KG1 (cell line): ENCODE measurements around the gene RBM14.
"Not testable (repeated sequence)": the region's sequence is repeated elsewhere in the genome, so short reads cannot be mapped to it uniquely, and the experiment has no call there.

Experiments used
- DNase-seq: peaks from one replicate; lab custom pipeline; 2025; lab: John Stamatoyannopoulos, UW

The RBM14 gene, protein sequence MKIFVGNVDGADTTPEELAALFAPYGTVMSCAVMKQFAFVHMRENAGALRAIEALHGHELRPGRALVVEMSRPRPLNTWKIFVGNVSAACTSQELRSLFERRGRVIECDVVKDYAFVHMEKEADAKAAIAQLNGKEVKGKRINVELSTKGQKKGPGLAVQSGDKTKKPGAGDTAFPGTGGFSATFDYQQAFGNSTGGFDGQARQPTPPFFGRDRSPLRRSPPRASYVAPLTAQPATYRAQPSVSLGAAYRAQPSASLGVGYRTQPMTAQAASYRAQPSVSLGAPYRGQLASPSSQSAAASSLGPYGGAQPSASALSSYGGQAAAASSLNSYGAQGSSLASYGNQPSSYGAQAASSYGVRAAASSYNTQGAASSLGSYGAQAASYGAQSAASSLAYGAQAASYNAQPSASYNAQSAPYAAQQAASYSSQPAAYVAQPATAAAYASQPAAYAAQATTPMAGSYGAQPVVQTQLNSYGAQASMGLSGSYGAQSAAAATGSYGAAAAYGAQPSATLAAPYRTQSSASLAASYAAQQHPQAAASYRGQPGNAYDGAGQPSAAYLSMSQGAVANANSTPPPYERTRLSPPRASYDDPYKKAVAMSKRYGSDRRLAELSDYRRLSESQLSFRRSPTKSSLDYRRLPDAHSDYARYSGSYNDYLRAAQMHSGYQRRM

DNA sequence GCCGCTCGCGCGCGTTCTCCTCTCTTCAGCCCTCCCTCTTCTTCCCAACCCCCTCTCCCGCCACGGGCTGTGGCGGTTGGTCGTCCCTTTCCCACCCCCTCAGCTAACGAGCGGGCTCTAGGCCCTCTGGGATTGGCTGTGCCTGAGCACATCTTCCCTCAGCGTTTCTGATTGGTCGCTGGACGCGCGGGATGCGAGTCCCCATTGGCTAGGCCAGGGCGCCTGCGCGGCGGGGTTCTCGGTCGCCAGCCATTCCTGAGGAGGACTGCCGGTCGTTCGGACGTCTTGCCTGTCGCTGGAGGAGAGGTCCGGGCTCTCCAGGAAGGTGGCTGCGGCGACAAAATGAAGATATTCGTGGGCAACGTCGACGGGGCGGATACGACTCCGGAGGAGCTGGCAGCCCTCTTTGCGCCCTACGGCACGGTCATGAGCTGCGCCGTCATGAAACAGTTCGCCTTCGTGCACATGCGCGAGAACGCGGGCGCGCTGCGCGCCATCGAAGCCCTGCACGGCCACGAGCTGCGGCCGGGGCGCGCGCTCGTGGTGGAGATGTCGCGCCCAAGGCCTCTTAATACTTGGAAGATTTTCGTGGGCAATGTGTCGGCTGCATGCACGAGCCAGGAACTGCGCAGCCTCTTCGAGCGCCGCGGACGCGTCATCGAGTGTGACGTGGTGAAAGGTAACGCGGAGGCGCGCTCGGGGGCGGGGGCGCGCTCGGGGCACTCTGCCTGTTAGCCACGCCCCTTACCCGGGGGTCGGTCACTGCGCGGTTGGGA lies at the start of gene RBM14:
Gene RBM14 (plus strand): TSS at position 252 of the 776 bp plus-strand sequence. CDS start 91 bp downstream, at position 343.
- peak; percentile 99 for DNase-seq

DNA sequence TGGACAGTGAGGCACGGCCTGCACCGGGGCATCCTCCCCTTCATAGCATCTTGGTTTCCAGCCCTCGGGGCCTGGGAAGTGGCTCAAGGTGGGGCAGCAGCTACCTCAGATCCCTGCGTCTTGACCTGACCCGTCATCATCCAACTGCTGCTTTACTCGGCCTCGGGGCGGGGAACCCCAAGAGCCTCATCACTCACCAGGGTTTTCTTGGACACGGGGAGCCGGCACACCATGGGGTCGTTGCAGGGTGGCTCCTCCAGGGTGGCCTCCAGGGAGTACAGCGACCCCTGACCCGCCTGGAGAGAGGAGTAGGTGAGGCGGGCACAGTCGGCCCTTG lies 48.7 kb upstream of the RBM14 start:
- DNase-seq: no peak

DNA sequence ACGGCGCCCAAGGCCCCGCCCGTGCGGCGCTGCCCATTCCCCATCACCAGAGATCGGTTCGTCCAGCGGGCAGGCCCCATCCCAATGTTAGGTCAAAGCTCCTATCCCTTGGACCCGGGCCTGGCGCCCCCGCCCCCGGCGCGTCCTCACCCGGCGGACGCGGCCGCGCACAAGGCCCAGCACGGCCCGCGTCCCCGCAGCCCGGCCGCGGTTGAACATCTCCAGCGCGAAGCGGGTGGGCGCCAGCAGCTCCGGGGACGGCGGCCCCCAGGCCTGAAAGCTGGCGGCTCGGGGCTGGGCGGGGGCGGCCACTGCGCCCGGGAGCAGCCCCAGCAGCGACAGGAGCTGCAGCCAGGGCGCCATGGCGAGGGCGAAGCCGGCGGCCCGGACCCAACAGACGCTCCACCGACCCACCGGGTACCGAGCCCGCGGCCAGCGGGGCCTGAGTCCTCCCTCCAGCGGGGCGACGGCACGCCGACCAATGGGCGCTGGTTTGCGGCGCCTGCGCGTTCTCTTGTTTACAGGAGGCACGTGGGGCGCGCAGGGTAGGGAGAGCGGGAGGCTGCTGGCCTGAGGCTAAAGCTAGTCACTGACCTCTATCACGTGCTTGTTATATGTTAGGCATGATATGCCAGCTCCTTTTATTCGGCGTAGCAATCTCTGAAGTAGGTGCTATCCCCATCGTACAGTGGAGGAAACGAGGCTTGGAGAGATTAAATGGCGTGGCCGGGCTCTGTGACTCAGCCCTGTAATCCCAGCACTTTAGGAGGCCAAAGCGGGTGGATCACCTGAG lies 48.1 kb upstream of the RBM14 start, which contains the start of gene CTSF:
Gene CTSF (minus strand): TSS at position 483 of the 793 bp plus-strand sequence. CDS start 120 bp downstream, at position 363.
- DNase-seq: peak; percentile 22

DNA sequence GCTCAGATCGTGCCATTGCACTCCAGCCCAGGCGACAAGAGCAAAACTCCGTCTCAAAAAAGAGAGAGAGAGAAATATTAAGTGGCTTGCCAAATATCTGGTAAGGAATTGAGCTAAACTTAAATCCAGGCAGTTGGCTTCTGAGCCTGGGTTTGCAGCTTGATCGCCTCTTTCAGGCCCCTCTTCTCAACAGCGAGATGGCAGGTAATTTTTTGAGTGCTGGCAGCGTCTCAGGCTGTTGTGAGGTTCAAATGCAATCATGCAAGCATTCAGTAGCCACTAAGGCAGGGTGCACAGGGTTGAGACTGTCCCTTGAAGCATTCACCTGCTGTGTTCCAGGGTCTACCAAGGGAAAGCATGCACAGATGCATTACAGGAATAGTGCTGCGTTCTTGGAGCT lies 47.4 kb upstream of the RBM14 start:
- no peak for DNase-seq

DNA sequence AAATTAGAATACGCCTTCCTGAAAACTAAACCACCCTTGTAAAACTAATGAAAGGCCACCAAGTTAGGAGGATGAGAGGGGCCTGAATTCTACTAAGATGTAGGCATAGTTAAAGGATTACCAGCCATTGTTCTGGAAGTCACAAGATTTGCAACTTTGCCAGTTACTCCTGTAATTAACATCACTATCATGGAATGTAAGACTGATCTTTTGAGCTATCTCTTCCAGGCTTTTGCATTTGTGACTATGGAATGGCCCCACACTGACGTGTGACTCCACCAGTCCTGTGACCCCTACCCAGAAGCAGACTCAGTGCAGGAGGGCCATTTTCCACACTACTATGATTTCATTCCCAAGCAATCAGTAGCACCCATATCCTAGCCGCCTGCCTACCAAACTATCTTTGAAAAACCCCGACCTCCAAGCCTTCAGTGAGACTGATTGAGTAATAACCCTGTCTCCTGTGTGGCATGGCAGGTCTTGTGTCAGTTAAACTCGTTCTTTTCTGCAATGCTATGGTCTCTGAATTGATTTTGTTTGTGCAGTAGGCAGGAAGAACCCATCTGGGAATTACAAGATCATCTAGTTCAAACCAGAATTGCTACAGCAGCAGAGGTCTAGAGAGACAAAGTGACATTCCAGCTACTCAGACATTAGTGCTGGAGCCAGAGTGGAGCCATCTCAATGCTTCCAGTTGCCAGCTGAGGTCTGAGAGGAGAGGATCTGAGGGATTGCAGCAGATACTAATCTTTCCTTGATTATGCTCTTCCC lies 46.2 kb upstream of the RBM14 start:
- DNase-seq: no peak

DNA sequence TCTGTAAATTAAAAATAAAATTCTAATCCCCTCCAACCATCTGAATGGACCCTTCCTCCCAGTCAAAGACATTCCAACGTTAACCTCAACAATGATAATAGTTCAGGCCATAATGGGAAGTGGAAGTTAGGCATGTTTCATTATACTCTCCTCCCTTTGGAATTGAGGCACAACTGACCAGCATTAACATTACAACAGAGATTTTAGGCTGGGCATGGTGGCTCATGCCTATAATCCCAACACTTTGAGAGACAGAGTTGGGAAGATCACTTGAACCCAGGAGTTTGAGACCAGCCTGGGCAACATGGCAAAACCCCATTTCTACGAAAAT lies 45.6 kb upstream of the RBM14 start:
- DNase-seq: no peak

DNA sequence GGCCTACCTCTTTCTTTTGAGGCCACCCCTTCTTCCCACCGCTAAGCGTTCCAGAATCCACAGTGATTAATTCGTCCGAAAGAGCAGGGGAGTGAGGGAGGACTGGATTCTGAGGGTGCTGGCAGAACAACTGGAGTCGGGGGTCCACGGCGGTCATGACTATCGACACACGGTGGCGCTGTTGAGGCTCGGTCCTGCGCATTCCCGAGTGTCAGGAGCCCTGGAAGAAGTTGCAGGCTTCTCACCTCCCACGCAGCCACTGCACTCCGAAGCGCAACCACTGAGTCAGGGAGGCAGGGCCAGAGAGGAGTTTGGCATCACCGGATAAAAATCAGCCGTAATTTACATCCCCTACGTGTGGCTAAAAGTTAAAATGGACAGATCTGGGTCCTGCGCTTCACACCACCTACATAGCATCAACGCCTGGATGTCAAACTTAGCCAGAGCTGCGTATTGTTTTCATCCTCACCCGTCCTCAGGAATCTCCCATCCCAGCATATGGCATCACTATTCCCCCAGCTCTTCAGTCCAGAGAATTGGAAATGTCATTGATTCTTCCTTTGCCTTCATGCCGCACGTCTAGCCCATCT lies 37.3 kb upstream of the RBM14 start:
- peak; percentile 24 for DNase-seq

DNA sequence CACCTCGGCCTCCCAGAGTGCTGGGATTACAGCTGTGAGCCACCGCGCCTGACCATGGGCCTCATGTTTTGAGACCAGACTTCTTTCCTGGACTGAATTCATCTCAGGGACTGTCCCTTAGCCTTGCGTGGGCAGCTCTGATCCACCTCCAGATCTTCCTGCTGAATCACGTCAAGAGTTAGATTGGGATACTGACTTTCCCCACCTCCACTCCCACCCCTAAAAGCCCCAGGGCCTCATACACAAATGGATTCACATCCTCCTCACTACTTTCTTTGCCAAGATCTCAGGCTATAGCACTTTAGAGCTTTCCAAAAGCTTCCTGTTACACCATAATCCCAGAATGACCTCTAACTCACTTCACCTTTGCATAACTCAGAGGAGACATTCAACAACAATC lies 35.6 kb upstream of the RBM14 start:
- no peak for DNase-seq

DNA sequence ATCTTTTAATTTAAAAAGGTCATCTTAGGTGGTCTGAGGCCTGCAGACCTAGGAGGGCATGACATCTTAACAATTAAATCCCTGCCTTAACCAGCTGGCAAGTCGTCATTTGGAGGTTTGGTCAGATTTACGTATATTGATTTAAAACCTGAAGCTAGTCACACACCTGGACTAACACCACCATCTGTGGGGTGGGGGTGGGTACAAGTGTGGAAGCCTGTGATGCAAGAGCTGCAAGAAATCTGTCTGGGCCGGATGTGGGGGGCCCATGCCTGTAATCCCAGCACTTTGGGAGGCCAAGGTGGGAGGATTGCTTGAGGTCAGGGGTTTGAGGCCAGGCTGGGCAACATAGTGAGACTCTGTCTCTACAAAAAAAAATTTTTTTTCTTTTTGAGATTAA lies 35.2 kb upstream of the RBM14 start:
- no peak for DNase-seq

DNA sequence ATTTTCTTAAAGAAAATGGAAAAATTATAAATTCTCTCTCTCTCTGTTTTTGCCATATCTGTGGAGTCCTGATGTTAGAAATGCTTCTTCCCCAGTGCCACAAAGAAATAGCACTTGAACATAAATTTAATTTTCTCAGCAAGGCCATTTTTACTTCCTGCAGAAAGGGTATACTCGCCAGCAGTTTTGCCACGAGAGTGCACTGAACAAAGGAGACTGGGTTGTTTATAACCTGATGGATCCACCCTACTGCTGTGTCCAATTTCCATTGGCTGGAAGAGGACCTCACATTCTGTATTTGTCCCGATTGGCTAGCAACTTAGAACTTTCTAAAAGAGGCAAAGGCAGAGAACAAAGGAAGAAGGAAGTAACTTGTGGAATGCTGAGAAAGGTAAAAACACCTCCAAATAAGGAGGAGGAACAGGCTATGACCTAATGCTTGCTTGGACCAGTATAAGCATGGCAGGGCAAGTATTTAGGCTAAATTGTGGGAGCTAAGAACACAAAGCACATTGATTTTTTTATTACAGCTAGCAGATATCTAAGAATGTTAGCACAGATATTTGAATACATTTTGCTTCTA lies 33.8 kb upstream of the RBM14 start:
- DNase-seq: not testable (repeated sequence)

DNA sequence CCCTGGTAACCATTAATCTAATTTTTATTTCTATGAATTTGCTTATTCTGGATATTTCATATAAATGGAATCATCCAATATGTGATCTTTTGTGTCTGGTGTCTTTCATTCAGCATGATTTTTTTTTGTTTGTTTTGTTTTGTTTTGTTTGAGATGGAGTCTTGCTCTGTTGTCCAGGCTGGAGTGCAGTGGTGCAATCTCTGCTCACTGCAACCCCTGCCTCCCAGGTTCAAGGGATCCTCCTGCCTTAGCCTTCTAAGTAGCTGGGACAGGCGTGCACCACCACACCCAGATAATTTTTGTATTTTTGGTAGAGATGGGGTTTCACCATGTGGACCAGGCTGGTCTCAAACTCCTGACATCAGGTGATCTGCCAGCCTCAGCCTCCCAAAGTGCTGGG lies 31.0 kb upstream of the RBM14 start:
- DNase-seq: not testable (repeated sequence)

DNA sequence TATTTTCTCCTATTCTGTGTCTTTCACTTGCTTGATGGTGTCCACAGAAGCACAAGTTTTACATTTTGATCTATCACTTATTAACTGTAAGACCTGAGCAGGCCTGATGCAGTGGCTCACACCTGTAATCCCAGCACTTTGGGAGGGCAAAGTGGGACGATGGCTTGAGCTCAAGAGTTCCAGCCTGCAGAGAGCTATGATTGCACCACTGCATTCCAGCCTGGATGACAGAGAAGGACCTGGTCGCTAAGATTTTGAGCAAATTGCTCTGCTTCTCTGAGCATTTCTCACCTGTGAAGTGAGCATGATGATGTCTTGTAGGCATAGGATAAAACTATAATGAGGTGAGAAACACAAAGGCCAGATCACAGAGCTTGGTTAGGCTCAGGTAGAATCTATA lies 30.3 kb upstream of the RBM14 start:
- no peak for DNase-seq

DNA sequence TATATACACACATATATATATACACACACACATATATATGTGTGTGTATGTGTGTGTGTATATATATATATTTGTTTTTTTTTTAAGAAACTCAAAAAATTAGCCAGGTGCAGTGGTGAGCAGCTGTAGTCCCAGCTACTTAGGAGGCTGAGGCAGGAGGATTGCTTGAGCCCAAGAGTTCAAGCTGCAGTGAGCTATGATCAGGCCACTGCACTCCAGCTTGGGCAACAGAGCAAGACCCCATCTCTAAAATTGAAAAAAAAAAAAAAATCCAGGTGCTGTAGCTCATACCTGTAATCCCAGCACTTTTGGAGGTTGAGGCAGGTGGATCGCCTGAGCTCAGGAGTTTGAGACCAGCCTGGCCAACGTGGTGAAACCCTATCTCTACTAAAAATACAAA lies 27.1 kb upstream of the RBM14 start:
- DNase-seq: not testable (repeated sequence)

DNA sequence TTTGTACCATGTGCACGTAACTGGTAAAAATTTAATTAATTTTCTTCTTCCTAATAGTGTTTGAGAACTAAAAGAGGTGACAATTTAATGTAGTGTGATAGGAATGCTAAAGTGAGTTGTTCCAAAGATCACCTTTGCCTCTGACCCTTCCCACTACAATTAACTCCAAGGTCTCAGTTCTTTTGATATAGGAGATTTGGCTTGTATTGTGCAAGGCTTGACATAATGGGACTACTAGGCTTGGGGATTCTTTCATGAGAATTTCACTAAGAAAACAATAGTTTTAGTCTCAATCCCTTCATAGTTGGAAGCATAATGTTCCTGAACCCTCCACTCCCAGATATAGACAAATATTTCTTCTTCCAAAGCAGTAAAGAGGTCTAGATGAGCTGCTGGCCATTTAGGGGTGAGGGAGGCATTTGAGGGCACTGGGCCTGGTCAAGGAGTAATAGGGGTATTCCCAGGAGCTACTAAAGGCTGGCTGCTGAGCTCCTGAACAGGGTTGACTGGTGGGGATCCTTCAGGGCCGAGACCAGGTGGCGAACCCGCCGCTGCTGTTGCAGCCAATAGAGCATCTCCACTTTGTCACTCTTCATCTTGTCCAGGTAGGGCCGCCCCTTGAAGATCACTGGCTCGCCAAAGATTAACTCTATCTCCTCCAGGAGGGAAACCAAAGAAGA lies 26.3 kb upstream of the RBM14 start:
- no peak for DNase-seq

DNA sequence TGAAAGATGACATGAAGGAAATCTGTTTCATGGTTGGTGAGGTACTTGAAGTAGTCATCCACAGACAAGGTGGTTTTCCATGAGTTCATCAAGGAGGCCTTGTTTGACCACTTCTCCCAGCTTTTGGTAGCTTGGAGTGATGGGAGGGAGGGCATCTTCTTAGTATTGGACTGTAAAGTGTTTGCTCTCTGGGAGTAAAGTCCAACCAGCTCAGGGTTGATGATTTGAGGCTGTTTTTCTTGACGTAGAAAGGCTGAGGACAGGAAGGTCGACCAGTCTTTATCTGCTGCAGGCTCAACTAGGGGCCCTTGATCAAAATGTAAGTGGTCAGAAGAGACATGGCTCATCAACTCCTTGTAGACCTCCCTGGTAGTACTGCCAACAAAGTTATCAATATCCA lies 25.3 kb upstream of the RBM14 start:
- DNase-seq: no peak

DNA sequence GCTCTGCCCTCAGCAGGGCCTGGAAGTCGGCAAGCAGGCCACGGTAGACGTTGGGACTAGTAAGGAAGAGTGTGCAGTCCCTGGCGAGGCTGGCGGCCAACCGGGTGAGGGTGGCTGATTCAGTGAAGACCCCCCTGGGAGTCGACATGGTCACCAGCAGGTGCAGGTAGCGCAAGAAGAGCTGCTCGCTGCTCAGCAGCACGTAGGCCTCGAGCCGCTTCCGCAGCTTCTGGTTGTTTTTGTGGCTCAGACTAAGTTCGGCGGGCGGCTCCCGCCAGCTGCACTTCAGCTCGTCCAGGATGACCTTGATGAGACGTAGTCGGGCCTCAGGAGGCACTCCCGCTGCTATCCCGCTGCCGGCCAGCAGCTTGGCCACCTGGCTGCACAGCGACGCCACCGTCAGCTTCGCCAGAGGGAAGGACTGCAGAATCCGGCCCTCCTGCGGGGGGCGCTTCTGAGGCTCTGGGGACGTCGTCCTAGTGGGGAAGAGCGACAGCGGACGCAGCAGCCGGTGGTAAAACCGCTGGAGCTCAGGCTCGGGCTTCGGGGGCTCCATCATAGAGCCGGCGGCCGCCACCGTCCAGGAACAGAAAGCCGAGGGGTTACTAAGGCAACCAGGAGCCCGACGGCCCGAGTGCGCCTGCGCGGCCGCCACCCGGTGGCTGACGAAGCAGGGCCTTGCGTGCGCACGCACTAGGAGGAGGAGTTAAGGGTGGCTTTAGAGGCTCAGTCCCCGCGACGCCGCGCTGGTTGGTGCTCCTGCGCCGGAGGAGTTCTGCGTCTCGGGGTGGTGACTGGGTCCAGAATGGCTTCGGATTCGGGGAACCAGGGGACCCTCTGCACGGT lies 23.8 kb upstream of the RBM14 start, which contains the start of the genes CCDC87 and CCS:
Gene CCDC87 (minus strand): TSS at position 607 of the 846 bp plus-strand sequence. CDS start 48 bp downstream, at position 559.
Gene CCS (plus strand): TSS at position 729 of the 846 bp plus-strand sequence. CDS start 77 bp downstream, at position 806.
- peak; percentile 97 for DNase-seq

DNA sequence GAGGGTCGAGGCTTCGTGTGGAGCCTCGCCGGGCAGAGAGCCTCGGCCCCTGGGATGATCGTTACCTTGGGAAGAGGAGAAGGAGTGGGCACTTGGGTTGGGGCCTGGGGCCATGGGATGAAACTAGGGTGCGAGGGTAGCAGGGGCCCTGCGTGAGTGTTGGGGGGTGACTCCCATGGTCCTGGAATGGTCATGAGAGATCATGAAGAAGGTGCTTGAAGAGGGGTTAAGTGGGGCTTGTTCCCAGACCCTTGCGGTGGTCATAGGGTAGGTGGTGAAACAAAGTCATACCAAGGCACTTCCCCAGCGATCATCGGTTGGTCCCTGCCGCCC lies 23.2 kb upstream of the RBM14 start:
- no peak for DNase-seq

DNA sequence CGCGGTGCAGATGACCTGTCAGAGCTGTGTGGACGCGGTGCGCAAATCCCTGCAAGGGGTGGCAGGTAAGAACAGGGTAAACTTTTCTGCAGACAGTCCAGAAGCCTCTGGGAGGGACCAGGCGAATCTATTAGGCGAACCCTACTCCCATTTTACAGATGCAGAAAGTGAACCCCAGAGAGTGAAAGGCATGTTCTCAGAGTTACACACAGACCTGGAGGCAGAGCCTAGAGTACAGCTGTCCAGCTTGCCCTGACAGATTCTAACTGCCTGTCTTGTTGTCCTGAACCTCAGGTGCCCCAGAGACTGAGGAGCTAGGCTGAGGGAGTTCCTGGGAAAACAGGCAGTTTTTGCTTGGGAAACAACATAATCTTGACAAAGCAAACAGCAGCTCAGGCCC lies 22.8 kb upstream of the RBM14 start:
- no peak for DNase-seq
